GM21723 (cell line): ENCODE results near the gene SETD1A.
"Not testable (repeated sequence)": the region's sequence is repeated elsewhere in the genome, so short reads cannot be mapped to it uniquely, and the experiment has no call there.

Experiments
- ATAC-seq: cut with Tn5 transposase; IDR thresholded peaks from one replicate; pipeline ENCODE4 v1.9.1; 2021; ENCODE audit warnings: mild to moderate bottlenecking, moderate library complexity; ENCODE audit not compliant: unreplicated experiment

SETD1A gene

GRCh38 chr16:30928390-30928789 lies 29.2 kb upstream of the SETD1A start:
- no peak for ATAC-seq

DNA sequence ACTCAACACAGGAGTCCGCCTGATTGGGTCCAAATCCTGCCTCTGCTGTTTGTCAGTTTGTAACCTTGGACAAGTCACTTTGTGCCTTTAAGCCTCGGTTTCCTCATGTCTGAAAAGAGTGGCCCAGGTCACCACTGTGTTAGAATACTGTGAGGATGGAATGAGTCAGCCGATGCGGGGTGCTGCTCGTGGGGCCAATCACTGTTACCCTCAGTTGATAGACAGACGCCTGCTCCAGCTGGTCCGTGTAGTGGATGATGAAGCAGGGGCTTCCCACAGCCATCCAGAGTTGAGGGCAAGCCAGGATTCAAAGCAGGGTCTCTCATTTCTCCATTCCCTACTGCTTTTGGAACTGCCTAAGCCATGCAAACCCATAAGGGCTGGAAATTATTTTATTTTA lies 28.4 kb upstream of the SETD1A start:
- no peak for ATAC-seq

GRCh38 chr16:30930160-30930571 lies 27.4 kb upstream of the SETD1A start:
- ATAC-seq = no peak

DNA sequence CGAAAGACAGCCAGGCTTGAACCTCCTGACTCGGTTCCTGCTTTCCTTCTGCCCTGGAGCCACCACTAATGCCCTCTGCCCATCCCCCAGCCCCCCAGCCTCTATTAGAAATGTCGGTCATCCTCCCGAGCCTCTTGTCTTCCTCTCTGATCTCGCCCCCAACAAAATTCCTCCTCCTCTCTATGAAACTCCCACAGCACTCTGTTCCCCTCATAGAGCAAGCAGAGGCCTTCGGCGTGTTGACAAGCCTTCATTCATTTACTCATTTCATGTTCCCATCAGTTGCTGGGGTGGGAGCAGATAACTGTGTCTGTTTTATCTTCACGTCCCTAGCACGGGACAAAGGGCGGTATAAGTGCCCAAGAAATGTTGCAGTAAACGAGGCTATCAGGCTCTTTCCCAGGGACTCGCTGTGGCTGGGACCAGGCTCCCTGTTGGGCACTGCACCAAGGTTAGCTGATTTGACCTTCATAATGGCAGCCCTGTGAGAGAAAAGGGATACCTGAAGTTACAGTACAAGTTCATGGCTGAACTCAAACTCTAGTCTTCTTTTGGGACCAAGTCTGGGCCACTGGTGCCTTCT lies 26.4 kb upstream of the SETD1A start:
- no peak for ATAC-seq

DNA sequence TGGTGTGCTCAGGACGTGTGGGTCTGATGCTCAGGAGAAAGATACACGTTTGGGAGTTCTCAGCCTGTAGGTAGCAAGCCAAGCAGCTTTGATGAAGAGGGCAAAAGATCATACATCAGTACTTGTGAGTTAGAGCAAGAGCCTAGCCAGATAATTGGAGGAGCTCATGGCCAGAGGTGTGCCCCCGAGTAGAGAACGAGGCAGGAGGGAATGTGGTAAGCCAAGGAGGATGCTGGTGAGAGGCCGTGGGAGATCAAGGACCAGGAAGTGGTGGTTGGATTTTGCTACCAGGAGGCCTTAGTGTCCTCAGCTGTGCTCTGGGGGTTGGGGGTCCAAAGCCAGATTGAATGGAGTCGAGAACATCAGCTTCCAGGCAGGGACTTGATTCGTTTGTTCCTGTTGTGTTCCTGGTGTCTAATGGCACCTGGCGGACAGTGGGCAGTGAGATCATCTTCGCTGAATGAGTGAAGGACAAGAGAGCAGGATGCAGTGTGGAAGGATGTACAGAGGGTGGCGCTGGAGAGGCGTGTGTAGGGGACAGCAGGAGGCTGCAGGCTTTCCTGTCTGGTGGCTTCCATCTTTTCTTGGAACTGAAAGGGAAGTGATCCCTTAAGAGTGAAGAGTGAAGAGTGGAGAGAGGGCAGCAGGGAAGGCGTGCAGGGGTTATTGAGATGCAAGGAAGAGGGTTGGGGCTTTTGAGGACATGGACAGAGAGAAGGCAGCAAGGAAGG lies 22.6 kb upstream of the SETD1A start:
- ATAC-seq = no peak

DNA sequence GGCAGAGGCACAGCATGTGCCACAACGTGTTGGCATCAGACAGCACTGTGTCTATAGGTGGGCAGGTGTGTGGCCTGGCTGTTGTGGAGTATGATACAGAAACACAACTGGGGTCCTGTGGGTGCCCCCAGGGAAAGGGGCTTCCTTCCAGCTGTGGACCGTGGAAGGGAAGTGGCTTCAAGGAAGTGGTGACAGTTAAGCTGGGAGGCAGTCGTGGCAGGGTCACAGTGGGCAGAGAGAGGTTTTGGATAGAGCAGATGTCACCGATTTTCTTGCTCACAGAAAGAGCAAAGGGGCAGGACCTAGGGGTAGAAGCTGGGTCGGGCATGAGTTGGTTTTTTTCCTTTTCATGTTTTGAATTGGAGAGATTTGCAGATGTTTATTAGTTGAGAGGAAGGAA lies 19.9 kb upstream of the SETD1A start:
- ATAC-seq = no peak

DNA sequence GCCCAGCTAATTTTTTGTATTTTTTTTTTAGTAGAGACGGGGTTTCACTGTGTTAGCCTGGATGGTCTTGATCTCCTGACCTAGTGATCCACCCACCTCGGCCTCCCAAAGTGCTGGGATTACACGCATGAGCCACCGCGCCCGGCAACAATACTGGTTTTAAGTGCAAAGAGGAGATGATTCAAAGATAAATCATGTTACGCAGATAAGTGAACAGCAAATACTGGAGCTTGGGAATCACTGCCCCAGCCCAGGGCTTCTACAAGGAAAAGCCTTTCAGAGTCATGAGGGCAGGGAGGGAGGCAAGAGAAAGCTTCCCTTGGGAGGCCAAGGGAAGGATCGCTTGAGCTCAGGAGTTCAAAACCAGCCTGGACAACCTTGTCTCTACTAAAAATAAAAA lies 18.0 kb upstream of the SETD1A start:
- not testable (repeated sequence) for ATAC-seq

DNA sequence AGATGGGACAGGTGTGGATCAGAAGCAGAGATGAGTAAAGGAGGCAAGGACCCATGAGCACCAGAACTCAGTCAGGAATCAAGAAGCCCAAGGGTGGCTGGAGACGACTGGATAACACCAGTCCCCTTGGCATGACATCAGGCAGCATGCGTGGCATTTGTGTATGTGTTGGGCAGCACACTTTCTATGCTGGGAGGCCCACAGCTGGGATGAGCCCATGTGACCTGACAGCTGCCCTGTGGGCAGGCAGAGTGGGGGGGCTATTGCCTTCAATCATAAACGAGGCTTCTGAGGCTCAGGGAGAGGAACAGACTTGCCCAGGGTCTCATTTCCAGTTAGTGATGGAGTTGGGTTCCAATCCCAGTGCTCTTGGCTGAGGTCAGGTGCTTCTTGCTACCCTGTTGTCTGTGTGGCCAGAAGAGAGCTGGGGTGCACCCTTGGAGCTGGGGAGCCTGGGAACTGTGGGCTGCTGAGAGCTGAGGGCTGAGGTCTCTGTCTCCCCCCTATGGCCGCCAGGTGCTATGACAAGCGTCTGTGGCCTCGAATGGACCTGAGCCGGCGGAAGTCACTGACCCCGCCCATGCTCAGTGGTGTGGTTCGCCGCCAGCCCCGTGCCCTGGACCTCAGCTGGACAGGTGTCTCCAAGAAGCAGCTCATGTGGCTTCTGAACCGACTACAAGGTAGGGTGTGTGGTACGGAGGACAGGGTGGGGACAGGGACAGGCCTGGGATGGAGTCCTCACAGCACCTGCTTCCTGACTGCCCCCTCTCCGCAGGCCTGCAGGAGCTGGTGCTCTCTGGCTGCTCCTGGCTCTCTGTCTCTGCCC lies 15.7 kb upstream of the SETD1A start:
- peak; percentile 82 for ATAC-seq

DNA sequence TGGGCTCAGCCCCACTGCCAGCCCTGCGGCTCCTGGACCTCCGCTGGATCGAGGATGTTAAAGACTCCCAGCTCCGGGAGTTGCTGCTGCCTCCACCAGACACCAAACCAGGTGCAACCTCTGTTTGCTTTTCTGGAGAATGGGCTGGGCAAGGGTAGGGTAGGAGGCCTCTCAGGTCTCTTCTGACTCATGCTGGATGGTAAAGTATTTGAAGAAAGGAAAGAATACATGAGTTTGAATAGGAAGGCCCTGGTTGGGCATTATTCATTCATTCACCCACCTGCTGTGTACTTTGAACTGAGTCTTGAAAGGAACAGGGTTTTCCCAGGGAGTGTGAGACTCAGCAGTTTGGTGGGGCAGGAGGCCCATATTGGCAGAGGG lies 15.1 kb upstream of the SETD1A start:
- ATAC-seq = no peak

DNA sequence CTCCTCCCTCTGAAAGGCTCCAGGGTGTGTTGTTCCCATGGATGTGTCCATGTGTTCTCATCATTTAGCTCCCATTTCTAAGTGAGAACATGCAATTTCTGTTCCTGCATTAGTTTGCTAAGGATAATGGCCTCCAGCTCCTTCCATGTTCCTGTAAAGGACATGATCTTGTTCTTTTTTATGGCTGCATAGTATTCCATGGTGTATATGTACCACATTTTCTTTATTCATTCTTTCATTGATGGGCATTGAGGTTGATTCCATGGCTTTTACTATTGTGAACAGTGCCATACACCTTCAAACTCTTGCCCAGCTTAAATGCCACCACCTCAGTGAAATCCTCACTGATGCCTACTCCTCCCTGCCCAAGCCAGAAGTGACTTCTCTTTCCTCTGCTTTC lies 13.2 kb upstream of the SETD1A start:
- no peak for ATAC-seq

- ATAC-seq = no peak
Measured at GRCh38 chr16:30946671-30947540, 10.6 kb upstream of the SETD1A start.

DNA sequence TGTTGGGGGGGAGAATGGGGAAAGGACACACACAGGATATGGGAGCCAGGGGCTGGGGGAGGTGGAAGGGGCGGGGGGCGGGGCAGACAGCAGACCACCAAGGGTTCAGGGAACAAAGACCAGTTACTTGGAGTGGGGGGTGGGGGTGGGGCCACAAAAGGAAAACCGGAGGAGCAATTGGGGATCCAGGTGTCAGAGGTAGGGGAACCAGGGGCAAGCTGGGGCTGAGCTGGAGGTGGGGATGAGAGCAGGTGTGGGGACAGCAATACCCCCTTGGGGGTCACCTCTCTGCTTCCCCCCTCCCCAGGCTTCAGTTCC lies 10.1 kb upstream of the SETD1A start:
- no peak for ATAC-seq

- ATAC-seq = peak; percentile 9
Measured at GRCh38 chr16:30947859-30948666, 9.5 kb upstream of the SETD1A start.

DNA sequence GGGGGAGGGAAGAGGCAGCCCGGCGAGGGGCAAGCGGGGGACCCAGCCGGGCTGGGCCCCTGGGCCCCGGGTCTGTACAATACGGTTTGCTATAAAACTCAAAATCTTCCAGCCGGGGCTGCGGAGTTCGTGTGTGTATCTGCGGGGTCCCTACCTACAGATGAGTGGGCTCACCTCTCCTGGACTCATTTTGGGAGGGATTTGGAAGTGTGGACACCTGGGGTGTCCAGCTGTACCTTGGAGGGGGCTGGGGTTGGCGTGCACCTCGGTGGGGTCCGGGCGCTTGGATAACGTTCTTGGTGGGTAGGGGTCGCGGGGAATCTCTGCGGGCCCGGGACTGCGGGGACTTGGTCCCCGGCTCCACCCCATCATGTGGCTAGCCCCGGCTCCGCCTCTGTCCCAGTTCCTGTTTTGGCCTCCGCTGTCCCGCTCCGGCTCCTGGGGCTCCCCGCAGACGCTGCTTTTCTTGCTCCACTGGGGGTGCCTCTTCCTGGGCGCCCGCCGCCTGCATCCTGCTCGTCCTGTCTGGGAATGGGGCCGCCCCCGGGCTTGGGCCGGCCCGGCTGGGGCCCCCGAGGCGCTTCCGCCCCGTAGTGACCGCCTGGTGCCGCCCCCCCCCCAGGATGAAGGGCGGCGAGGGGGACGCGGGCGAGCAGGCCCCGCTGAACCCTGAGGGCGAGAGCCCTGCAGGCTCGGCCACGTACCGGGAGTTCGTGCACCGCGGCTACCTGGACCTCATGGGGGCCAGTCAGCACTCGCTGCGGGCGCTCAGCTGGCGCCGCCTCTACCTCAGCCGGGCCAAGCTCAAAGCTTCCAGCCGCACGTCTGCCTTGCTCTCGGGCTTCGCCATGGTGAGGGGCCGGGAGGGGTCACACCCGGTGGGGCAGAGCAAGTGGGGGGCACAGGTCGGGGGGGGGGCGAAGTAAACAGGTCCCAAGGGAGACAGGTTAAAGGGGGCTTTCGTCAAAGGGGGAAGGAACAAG lies 8.6 kb upstream of the SETD1A start, which contains the start of gene ORAI3:
TSS of gene ORAI3 (plus strand) at position 402 of the 983 bp plus-strand sequence. CDS start at position 624, 222 bp downstream.
- ATAC-seq = peak; percentile 64

DNA sequence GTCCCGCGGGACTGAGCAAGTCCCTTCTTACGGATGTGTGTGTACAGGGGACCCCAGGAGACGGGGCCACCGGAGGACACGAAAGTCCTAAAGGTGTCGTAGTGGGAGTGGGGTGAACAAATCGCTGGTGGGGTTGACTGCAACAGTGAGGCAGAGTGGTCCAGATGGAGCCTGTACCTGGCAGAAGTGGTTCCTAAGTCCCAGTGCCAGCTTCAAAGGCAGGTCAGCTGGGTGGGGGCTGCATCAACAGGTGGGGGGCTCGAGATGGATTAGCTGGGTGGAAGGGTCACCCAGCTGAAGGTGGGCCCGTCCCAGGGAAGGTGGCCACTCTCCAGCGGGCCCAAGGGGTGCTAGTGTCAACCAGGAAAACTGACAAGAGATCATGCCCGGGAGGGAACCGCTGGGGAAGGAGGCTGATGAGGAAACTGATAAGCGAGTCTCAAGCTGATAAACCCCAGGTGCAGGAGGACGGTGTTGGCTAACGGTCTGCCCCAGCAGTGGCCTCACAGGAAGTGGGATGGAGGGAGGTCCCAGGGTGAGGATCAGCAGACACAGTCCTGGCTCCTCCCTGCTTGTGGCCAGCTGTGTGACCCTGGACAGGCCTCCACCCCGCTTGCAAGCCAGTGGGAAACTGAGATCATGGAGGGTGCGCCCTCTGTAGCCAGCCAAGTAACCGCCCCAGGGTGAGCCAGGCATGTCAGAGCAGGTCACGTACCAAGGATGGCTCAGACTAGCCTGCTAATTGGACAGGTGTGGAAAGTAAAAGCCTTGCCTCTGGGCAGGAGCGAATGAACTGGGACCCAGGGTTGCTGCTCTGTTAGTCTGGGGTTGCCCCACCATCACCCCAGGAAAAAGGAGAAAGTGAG lies 7.7 kb upstream of the SETD1A start:
- ATAC-seq = peak; percentile 46

- no peak for ATAC-seq
Measured at GRCh38 chr16:30950516-30951065, 7.0 kb upstream of the SETD1A start.

GRCh38 chr16:30951193-30951592 lies 6.4 kb upstream of the SETD1A start:
- no peak for ATAC-seq

DNA sequence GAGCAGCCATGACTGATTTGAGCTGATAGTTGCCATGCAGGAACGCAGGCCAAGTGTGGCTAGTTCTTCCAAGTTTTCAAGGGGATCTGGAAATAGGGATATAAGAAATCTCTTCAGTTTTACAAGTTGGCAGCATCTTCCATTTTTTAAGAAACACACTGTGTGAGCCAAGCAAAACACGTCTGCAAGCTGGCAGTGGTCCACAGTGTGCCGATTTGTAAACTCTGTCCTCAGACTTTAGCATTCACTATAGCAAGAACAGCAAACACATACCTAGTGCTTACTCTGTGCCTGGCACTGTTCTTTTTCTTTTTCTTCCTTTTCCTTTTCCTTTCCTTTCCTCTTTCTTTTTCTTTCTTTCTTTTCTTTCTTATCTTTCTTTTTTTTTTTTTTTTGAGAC lies 5.8 kb upstream of the SETD1A start:
- ATAC-seq = no peak
